ENCODE results near the gene SLC13A1. TPM values are rescaled to one million over a fixed set of nuclear protein-coding genes. Genes with fewer than 3 reads are reported as not detected.
"Not testable (repeated sequence)": the region's sequence is repeated elsewhere in the genome, so short reads cannot be mapped to it uniquely, and the experiment has no call there.

Gene SLC13A1
- total RNA-seq, 4 donors from 2014 or later, result not detected

GRCh38 chr7:123090456-123090855 is 109.3 kb downstream of the SLC13A1 start:
- no peak overlapping the region for H3K27ac ChIP-seq
- TF ChIP-seq POLR2A (IDR thresholded peaks at IDR 0.05) (no peak), CTCF (IDR thresholded peaks at IDR 0.05) (no peak)
- no peaks in the 10 kb centered on the region for H3K9me3 ChIP-seq
- WGBS, 2 donors, result 75 to 79% methylated on average over 2 of the region's 2 CpGs
- no peaks in the 10 kb centered on the region for H3K4me1 ChIP-seq
- H3K36me3 ChIP-seq, result no peaks in the 10 kb centered on the region
- DNase-seq, result no peak
- H3K4me3 ChIP-seq (replicated peaks in 1 of 3), result no peak overlapping the region
- H3K27me3 ChIP-seq, result no peaks in the 10 kb centered on the region
- intact Hi-C loops (cut with DNase I), result no loop called here

- H3K27ac ChIP-seq; H3K27me3 ChIP-seq; intact Hi-C loops (cut with DNase I); H3K4me3 ChIP-seq (replicated peaks in 1 of 3); DNase-seq; H3K36me3 ChIP-seq; H3K9me3 ChIP-seq; H3K4me1 ChIP-seq: not testable (repeated sequence)
- 90 to 97% methylated on average over 1 of the region's 1 CpG for WGBS, 2 donors
Measured at GRCh38 chr7:123086910-123087309, 112.9 kb downstream of the SLC13A1 start.

- DNase-seq; H3K27ac ChIP-seq; H3K9me3 ChIP-seq; H3K36me3 ChIP-seq; intact Hi-C loops (cut with DNase I); H3K4me1 ChIP-seq; H3K27me3 ChIP-seq; H3K4me3 ChIP-seq (replicated peaks in 1 of 3): not testable (repeated sequence)
- WGBS, 2 donors, result 95% methylated on average over 9 of the region's 9 CpGs
Measured at GRCh38 chr7:123084861-123085260, 114.9 kb downstream of the SLC13A1 start.

GRCh38 chr7:123079021-123079420 is 120.7 kb downstream of the SLC13A1 start:
- no peaks in the 10 kb centered on the region for H3K4me1 ChIP-seq
- TF ChIP-seq CTCF (IDR thresholded peaks at IDR 0.05) (no peak), POLR2A (IDR thresholded peaks at IDR 0.05) (no peak)
- intact Hi-C loops (cut with DNase I), result no loop called here

GRCh38 chr7:123075838-123076467 is 123.8 kb downstream of the SLC13A1 start:
- no peak for TF ChIP-seq POLR2A (IDR thresholded peaks at IDR 0.05)
- TF ChIP-seq CTCF (IDR thresholded peaks at IDR 0.05), result no peak
- intact Hi-C loops (cut with DNase I), result no loop called here
- H3K9me3 ChIP-seq, result no peaks in the 10 kb centered on the region
- H3K36me3 ChIP-seq, result no peaks in the 10 kb centered on the region
- H3K27ac ChIP-seq, result no peak overlapping the region
- no peak for DNase-seq
- H3K4me1 ChIP-seq, result no peaks in the 10 kb centered on the region
- WGBS, 2 donors, result 9 to 20% methylated on average over 4 of the region's 4 CpGs
- no peak overlapping the region for H3K4me3 ChIP-seq (replicated peaks in 1 of 3)
- H3K27me3 ChIP-seq, result no peaks in the 10 kb centered on the region

More at GRCh38 chr7:123079021-123079420, 120.7 kb downstream of the SLC13A1 start:
- Histone ChIP-seq H3K27ac (no peak overlapping the region), H3K4me3 (replicated peaks in 1 of 3) (no peak overlapping the region), H3K36me3 (no peaks in the 10 kb centered on the region), H3K9me3 (no peaks in the 10 kb centered on the region), H3K27me3 (no peaks in the 10 kb centered on the region)
- DNase-seq, result no peak
- WGBS, 2 donors, result 90 to 94% methylated on average over 1 of the region's 1 CpG

- DNase-seq, result no peak
- Histone ChIP-seq H3K4me1 (no peaks in the 10 kb centered on the region), H3K36me3 (no peaks in the 10 kb centered on the region), H3K27ac (no peak overlapping the region), H3K9me3 (no peaks in the 10 kb centered on the region), H3K4me3 (replicated peaks in 1 of 3) (no peak overlapping the region), H3K27me3 (no peaks in the 10 kb centered on the region)
- intact Hi-C loops (cut with DNase I), result no loop called here
- WGBS, 2 donors, result 60 to 66% methylated on average over 5 of the region's 5 CpGs
- no peak for TF ChIP-seq CTCF (IDR thresholded peaks at IDR 0.05)
- TF ChIP-seq POLR2A (IDR thresholded peaks at IDR 0.05), result no peak
Measured at GRCh38 chr7:123070702-123071286, 129.0 kb downstream of the SLC13A1 start.

Data from thyroid gland (tissue), 4 donors.